GM21360 (cell line): Measurements from ENCODE around the gene SCN10A.

Experiments used
- ATAC-seq: cut with Tn5 transposase; IDR thresholded peaks from one replicate; pipeline ENCODE4 v1.9.1; 2021; ENCODE audit warnings: mild to moderate bottlenecking, moderate library complexity; ENCODE audit not compliant: unreplicated experiment

The SCN10A gene

GRCh38 chr3:38722781-38723568 lies 93.0 kb downstream of the SCN10A start:
- ATAC-seq: no peak

GRCh38 chr3:38721207-38721772 lies 94.7 kb downstream of the SCN10A start:
- ATAC-seq: no peak

DNA sequence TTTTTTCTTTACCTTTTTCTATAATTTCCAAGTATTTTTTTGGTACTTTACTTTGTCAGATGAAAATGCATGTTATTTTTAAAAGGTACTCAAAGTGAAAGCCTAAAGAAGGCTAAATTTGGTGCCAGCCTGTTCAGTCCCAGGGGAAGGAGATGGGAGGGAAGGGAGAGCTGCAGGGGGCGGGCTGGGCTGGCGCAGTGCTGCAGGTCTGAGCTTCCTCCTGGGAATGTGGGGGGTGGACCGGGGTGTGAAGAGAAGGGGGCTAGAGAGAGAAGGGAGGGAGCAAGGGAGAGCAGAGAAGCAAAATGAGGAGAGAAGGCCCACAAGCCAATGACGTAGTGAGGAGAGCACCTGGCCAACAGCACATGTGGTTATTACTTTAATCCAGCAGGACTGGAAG lies 95.6 kb downstream of the SCN10A start:
- ATAC-seq: no peak

- no peak for ATAC-seq
Observed at GRCh38 chr3:38717355-38718240, 98.4 kb downstream of the SCN10A start.

- ATAC-seq: no peak
Observed at GRCh38 chr3:38713121-38713520, 102.9 kb downstream of the SCN10A start.

DNA sequence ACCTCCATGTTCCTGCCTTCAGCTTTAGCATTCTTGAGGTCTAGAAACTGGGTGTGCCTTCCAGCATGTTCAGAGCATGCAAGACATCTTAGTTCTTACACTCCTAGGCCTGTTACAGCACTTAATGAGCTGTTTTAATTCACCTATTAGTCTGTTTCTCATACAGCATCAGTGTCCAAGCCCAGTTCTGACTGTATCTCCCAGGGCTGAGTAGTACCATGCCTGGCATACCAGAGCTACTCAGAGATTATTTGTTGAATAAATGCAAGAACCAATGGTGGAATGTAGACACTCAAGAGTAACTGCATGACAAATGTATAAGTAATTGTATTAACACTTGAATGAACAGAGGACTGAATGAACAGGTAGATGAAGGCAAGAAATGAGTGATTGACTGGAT lies 104.7 kb downstream of the SCN10A start:
- no peak for ATAC-seq

- ATAC-seq: no peak
Observed at GRCh38 chr3:38707730-38708129, 108.3 kb downstream of the SCN10A start.

DNA sequence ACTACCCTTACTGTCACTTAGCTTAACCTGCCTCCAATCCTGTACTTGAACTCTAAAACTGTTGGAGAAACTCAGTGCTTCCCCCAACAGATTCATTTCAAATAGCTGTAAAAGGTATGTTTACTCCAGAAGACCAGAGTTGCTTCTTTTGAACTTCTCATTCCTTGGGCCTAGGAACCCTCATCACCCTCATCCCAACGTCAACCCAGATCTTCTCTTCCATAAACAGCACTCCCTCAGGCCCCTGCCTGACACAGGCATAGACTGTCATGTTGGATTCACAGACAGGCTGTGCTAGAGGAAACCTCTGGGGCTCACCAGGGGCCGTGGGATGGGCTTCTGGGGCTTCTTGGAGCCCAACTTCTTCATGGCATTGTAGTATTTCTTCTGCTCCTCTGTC lies 109.1 kb downstream of the SCN10A start:
- ATAC-seq: no peak

DNA sequence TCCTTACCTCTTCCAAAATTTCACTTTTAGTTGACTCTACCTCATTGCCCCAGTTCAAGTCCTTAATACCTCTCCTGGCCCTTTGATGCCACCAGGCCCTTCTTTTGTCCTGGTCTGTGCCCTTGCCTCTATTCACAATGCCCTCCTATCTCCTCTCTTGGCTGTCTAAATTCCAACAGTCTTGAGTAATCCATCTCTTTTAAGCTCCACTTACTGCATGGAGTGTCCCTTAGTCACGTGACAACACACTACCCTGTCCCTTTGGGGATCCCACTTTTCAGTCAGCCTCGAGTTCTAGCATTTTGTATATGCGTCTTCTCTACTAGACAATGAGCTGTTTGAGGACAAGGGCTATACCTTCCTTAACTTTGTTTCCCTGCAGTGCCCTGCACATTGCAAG lies 113.8 kb downstream of the SCN10A start:
- no peak for ATAC-seq

- ATAC-seq: no peak
Observed at GRCh38 chr3:38698760-38699159, 117.3 kb downstream of the SCN10A start.

DNA sequence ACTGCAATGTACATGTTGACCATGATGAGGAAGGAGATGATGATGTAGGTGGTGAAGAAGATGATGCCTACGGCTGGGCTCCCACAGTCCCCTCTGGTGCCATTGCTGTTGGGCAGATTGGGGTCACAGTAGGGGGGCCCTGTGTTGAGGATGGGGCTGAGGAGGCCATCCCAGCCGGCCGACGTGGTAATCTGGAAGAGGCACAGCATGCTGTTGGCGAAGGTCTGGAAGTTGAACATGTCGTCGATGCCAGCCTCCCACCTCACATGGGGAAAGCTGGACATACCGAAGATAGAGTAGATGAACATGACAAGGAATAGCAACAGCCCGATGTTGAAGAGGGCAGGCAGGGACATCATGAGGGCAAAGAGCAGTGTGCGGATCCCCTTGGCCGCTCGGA lies 118.0 kb downstream of the SCN10A start:
- no peak for ATAC-seq

- ATAC-seq: no peak
Observed at GRCh38 chr3:38696034-38696433, 120.0 kb downstream of the SCN10A start.

- no peak for ATAC-seq
Observed at GRCh38 chr3:38690185-38690584, 125.8 kb downstream of the SCN10A start.

DNA sequence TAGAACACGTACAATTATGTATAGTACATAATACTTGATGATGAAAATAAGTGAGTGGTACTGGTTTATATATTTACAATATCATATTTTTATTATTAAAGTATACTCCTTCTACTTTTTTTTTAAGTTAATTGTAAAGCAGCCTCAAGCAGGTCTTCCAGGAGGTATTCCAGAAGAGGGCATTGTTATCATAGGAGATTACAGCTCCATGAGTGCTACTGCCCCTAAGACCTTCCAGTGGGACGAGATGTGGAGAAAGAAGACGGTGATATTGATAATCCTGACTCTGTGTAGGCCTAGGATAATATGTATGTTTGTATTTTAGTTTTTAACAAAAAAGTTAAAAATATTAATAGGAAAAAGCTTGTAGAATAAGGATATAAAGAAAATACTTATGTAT lies 126.2 kb downstream of the SCN10A start:
- no peak for ATAC-seq

DNA sequence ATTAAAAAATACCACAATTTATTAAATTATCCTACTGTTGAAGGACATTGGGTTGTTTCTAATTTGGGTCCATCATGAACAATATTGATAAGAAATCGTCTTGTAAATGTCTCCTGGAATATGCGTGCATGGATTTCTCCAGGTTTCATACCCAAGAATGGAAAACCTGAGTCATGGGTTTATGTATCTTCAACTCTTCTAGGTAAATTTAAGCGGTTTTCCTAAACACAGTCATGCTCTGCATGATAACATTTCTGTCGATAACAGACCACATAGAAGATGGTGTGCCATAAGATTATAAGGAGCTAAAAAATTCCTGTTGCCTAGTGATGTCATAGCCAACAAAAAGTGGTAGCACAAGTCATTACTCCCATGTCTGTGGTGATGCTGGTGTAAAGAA lies 126.7 kb downstream of the SCN10A start:
- no peak for ATAC-seq

DNA sequence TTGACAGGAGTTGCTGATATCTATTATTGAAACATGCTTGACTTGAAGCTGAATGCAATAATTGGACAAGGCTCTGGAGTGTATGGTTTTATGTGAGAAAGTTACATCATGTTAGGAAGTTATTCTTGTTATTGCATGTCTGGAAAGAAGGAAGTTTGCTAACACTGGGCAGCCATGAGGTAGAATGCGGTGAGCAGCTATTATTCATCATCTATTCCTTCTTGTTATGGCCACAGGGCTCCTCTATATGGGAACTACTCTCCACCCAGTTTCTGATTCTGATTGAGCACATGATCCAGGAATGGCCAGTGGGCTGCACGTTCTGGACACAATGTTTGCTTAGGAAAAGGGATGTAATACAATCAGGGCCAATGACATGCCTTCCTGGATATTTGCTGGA lies 128.7 kb downstream of the SCN10A start:
- ATAC-seq: no peak

DNA sequence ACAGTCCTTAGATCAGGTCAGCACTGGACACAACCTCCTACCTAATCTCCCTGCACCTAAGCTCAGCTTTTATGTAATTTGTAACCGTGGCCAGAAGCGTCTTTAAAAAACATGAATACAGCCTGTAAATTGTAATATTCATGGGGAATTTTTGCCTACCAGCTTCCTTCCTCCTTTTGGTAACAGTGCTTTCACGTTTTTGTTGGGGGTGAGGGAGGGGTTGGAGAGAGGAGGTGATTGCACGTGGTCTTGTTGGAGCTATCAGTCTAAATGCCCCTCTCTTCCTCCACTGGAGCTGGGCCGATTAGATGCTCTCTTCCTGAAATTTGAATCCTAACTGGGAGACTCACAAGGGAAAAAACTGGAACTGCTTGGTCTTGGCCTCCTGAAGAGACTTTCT lies 131.5 kb downstream of the SCN10A start:
- ATAC-seq: no peak

DNA sequence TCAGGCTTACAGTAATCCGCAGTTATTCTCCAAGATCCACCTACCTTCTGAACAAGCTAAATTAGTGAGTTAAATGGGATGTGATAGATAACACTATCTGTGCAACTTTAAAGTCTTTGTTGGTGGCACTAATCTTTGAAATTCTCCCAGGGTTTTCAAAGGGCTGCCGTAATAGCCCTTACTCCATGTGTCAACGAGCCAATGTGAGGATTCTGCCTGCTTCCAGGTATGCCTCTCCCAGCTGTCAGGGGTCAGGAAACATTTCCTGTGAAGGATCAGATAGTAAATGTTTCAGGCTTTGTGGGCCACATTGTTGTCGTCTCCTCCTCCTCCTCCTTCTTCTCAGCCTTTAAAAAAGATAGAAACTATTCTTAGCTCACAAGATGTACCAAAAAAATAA lies 146.3 kb downstream of the SCN10A start:
- ATAC-seq: no peak

DNA sequence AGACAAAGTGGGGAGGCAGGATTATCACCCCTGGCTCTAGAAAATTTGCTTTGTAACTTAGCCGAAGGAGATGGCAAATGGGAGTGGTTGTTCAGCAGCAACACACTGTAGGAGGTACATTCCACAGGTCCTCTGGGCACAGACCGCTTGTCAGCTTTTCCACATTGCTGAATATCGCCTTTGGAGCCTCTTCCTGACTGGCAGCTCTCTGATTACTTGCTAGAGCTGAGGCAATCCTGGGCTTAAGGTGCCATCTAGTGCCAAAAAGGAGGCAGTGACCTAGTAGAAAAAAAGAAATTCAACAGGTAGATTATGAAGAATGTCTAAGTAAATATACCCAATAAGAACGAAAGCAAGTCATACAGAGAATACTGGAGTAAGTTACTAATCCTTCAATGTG lies 153.5 kb downstream of the SCN10A start:
- ATAC-seq: no peak

DNA sequence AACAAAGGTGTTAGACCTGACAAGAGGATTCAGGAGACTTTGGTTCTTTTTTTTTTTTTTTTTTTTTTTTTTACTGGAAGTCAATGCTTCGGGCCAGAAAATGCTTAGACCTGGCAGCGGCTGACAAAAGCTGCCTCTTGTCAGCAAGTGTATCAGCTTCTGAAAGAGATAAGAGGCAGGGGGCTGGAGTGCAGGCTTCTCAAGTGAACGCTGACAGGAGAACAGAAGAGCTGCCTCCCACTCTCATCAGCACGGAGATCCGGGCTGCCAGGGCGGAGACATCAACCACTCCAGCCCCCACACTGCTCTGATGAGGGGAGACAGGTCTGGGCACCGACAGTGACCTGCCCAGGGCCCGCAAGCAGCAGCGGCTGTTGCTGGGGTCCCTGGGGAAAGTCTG lies 157.2 kb downstream of the SCN10A start:
- ATAC-seq: no peak

DNA sequence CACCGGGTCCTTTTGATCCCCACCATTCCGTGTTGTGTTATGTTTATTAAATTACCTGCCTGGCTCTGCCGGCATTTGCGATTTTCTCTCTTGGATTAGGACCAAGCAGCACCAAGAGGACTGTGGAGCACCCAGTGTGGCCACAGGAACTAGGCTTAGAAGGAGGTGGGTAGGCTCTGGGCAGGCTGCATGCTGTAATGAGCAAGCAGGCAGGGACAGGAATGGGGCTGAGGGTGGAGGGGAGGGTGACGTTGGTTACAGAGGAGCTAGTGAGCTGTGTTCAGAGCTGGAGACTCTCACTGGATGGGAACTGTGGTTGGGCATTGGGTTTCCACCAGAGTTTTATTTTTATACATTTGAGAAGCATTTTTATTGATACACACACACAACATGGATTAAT lies 158.6 kb downstream of the SCN10A start:
- no peak for ATAC-seq
